GM19099 (cell line): ENCODE data around the gene MROH2B.

Experiments used
- POLR2A ChIP-seq: IDR thresholded peaks from 3 replicates; pipeline ENCODE4 v1.6.1; 2011; ENCODE audit warnings: low read depth; ENCODE audit not compliant: insufficient read length; ENCODE audit errors: extremely low read depth

The MROH2B gene

GRCh38 chr5:40957048-40957447, 114.1 kb downstream of the MROH2B start:
- TF ChIP-seq POLR2A: no peak

- no peak for TF ChIP-seq POLR2A
Measured at GRCh38 chr5:40955313-40955712, 115.8 kb downstream of the MROH2B start.
